GM12878 (cell line): ENCODE measurements around the gene CUL4A. TPM values are rescaled to one million over a fixed set of nuclear protein-coding genes. Genes with fewer than 3 reads are reported as not detected.

Experiments
- ATAC-seq: fragments of 200-7000 bp; cut with Tn5 transposase; 3 replicates; pipeline ENCODE4 v1.9.1; 2020; ENCODE audit warnings: mild to moderate bottlenecking, moderate library complexity
- BruUV-seq: library from RNA; stranded (reverse); fragments of 400-500 nt; replicated peaks from 2 replicates; lab custom pipeline; 2021; lab: Mats Ljungman, UMichigan
- CTCF ChIA-PET: fragments of 300-600 bp; sonication (Branson Sonifier 250); formaldehyde crosslinking; extraction: SDS; loops from one replicate; lab custom pipeline; 2021; ENCODE audit warnings: inconsistent platforms; lab: Yijun Ruan, JAX
- POLR2A ChIA-PET: fragments of 350-600 bp; formaldehyde crosslinking; extraction: SDS; loops from one replicate; lab custom pipeline; 2021; ENCODE audit warnings: inconsistent platforms; lab: Charles Lee
- RAD21 ChIA-PET: fragments of 300-600 bp; sonication (Branson Sonifier 250); formaldehyde crosslinking; loops from one replicate; lab custom pipeline; 2023; ENCODE audit warnings: antibody characterized with exemption; ENCODE audit not compliant: unreplicated experiment; lab: Charles Lee
- SMC1A ChIA-PET: fragments of 300-600 bp; sonication (Branson Sonifier 250); formaldehyde crosslinking; loops from one replicate; lab custom pipeline; 2023; ENCODE audit not compliant: unreplicated experiment, uncharacterized antibody; lab: Charles Lee
- DNase-seq: peaks from one replicate; pipeline ENCODE4 v3.0.0-alpha.2; 2011; ENCODE audit warnings: low read depth, low spot score
- FAIRE-seq: peaks from 3 replicates; lab custom pipeline; 2011; peaks lifted over from hg19 to GRCh38; lab: Jason Lieb, UNC
- H2AFZ ChIP-seq: 2 replicates; pipeline ENCODE4 v1.6.0; 2011; ENCODE audit warnings: low read depth, low read length, control low read depth; ENCODE audit not compliant: control insufficient read depth
- H3K27ac ChIP-seq: 2 replicates; pipeline ENCODE4 v1.5.1; 2011; ENCODE audit warnings: control low read depth; ENCODE audit not compliant: control insufficient read depth, insufficient read depth
- H3K27me3 ChIP-seq, 2 experiments: replicated peaks in 1 of 2; 2 replicates each; pipeline versions ENCODE4 v1.6.0 to v1.6.1; 2011; ENCODE audit warnings: low read length in 1 of 2; ENCODE audit not compliant: control insufficient read depth in 2 of 2, insufficient read depth in 2 of 2
- H3K36me3 ChIP-seq, 2 experiments: 2 replicates each; pipeline ENCODE4 v1.5.1; 2011; ENCODE audit warnings: low read length in 1 of 2; ENCODE audit not compliant: control insufficient read depth in 2 of 2, insufficient read depth in 2 of 2
- H3K4me1 ChIP-seq: 2 replicates; pipeline ENCODE4 v1.6.1; 2011; ENCODE audit warnings: mild to moderate bottlenecking, low read length, moderate library complexity, mixed read lengths; ENCODE audit not compliant: control insufficient read depth, insufficient read depth
- H3K4me2 ChIP-seq: 2 replicates; pipeline ENCODE4 v1.6.0; 2011; ENCODE audit warnings: control low read depth; ENCODE audit not compliant: control insufficient read depth, insufficient read depth
- H3K4me3 ChIP-seq: fragments of 200-600 bp; sonication (generic); 2 replicates; pipeline ENCODE4 v1.5.1; 2016
- H3K79me2 ChIP-seq: 2 replicates; pipeline ENCODE4 v1.6.0; 2011; ENCODE audit warnings: low read length; ENCODE audit not compliant: control insufficient read depth, insufficient read depth
- H3K9ac ChIP-seq: 2 replicates; pipeline ENCODE4 v1.8.0; 2011; ENCODE audit warnings: low read length, control low read depth, mixed read lengths; ENCODE audit not compliant: control insufficient read depth, insufficient read depth
- H3K9me3 ChIP-seq: replicated peaks from 3 replicates; pipeline ENCODE4 v1.5.1; 2011; ENCODE audit warnings: mild to moderate bottlenecking, low read length; ENCODE audit not compliant: control insufficient read depth, insufficient read depth
- H4K20me1 ChIP-seq: 2 replicates; pipeline ENCODE4 v1.6.0; 2011; ENCODE audit not compliant: control insufficient read depth, insufficient read depth
- BACH1 ChIP-seq: fragments of 450-650 bp; IDR thresholded peaks from 2 replicates; pipeline ENCODE4 v1.6.1; 2017; ENCODE audit warnings: mild to moderate bottlenecking, borderline replicate concordance
- CHD4 ChIP-seq: fragments of 200-600 bp; sonication (generic); IDR thresholded peaks from 2 replicates; pipeline ENCODE4 v1.6.1; 2016; ENCODE audit warnings: mild to moderate bottlenecking
- CREM ChIP-seq: IDR thresholded peaks from 2 replicates; pipeline ENCODE4 v1.6.1; 2014; ENCODE audit warnings: antibody characterized with exemption, low read depth
- IKZF1 ChIP-seq: fragments of 450-650 bp; conservative IDR thresholded peaks from 2 replicates; pipeline ENCODE4 v1.6.1; 2017; ENCODE audit warnings: antibody characterized with exemption, mild to moderate bottlenecking
- JUNB ChIP-seq: IDR thresholded peaks from 2 replicates; pipeline ENCODE4 v1.6.1; 2016; ENCODE audit warnings: antibody characterized with exemption, mild to moderate bottlenecking
- KDM1A ChIP-seq: fragments of 200-600 bp; sonication (generic); IDR thresholded peaks from 2 replicates; pipeline ENCODE4 v1.6.1; 2016; ENCODE audit warnings: borderline replicate concordance
- MTA2 ChIP-seq: fragments of 450-650 bp; IDR thresholded peaks from 2 replicates; pipeline ENCODE4 v1.6.1; 2016; ENCODE audit warnings: low read depth, mild to moderate bottlenecking, moderate library complexity
- NFYB ChIP-seq: IDR thresholded peaks from 2 replicates; pipeline ENCODE4 v1.6.1; 2011; ENCODE audit warnings: low read depth, mild to moderate bottlenecking, low read length, improper control_type of control experiment, moderate library complexity; ENCODE audit not compliant: insufficient read depth
- POLR2AphosphoS2 ChIP-seq: IDR thresholded peaks from 2 replicates; pipeline ENCODE4 v1.6.1; 2011; ENCODE audit warnings: low read depth, mild to moderate bottlenecking, low read length, improper control_type of control experiment, moderate library complexity
- POLR2AphosphoS5 ChIP-seq: IDR thresholded peaks from 2 replicates; pipeline ENCODE4 v1.6.1; 2011; ENCODE audit warnings: mild to moderate bottlenecking, low read length, inconsistent platforms
- RELA ChIP-seq: fragments of 450-650 bp; IDR thresholded peaks from 2 replicates; pipeline ENCODE4 v1.8.0; 2014; ENCODE audit warnings: borderline replicate concordance; ENCODE audit not compliant: partially characterized antibody
- SRF ChIP-seq, 2 experiments: IDR thresholded peaks; 2 replicates each; pipeline ENCODE4 v1.6.1; 2011; ENCODE audit warnings: low read depth in 2 of 2, low read length in 2 of 2, mild to moderate bottlenecking in 1 of 2, moderate library complexity in 1 of 2
- ZNF217 ChIP-seq: fragments of 450-650 bp; IDR thresholded peaks from 2 replicates; pipeline ENCODE4 v1.6.1; 2017; ENCODE audit warnings: antibody characterized with exemption, mild to moderate bottlenecking
- WGBS: methylation state at CpG from one replicate; pipeline ENCODE4 v1.1.6; 2016; ENCODE audit warnings: low lambda C conversion rate; ENCODE audit not compliant: insufficient replicate concordance, insufficient coverage; ENCODE audit errors: missing lambda C conversion rate; 5-methylcytosine and 5-hydroxymethylcytosine counted together
- in situ Hi-C: fragments of 300-500 bp; cut with MboI; formaldehyde crosslinking; loops from 9 replicates; pipeline ENCODE4 v1.14.3; 2018; ENCODE audit warnings: mixed read lengths
- intact Hi-C: fragments of 100-400 bp; cut with micrococcal nuclease; formaldehyde crosslinking; loops from one replicate; pipeline ENCODE4 v1.14.2; 2022; ENCODE audit not compliant: unreplicated experiment
- polyA plus RNA-seq, 11 experiments: library from polyadenylated mRNA; depleted of rRNA in 4 of 11; unstranded in 6 of 11; stranded (reverse) in 5 of 11; fragments of >200 nt; fragmentation: Nextera tagmentation in 4 of 11; fragmentation: Illumina TruSeq in 1 of 11; extraction: Ambion mirVana in 4 of 11; extraction: Trizol in 1 of 11; gene quantifications; 1 replicate in 1 of 11; 2 replicates in 10 of 11; pipeline versions ENCODE4 v1.2.1 to v1.2.3, GENCODE V29; 2011 to 2016; ENCODE audit warnings: inconsistent platforms in 2 of 11, missing spikeins in 2 of 11, low read depth in 1 of 11
- total RNA-seq, 4 experiments: library from RNA; depleted of rRNA in 3 of 4; stranded (reverse); fragments of >200 nt in 3 of 4; fragmentation: Illumina TruSeq in 1 of 4; extraction: Trizol in 1 of 4; gene quantifications; 2 replicates each; pipeline versions ENCODE4 v1.2.1 to v1.2.3, GENCODE V29; 2013 to 2021
- TF ChIP-seq, protein P1 (sequence below): IDR thresholded peaks from 2 replicates; pipeline ENCODE4 v1.6.1; 2011; ENCODE audit warnings: borderline replicate concordance, low read depth, mild to moderate bottlenecking, moderate library complexity, low read length; ENCODE audit not compliant: insufficient read depth, poor library complexity, severe bottlenecking
- TF ChIP-seq, protein P2 (sequence below): fragments of 450-650 bp; IDR thresholded peaks from 2 replicates; pipeline ENCODE4 v1.6.1; 2017; ENCODE audit warnings: mild to moderate bottlenecking

CUL4A gene
- total and polyA plus RNA-seq, 10 of the 15 experiments (the other 5 are each of a cell fraction or from before 2014, with no cell fraction given), result 19.7 to 74.3 (median 55.6) TPM

GRCh38 chr13:113167155-113167554, 42.3 kb upstream of the CUL4A start:
- Histone ChIP-seq H3K4me1 (no peaks in the 10 kb centered on the region), H3K9me3 (no peaks in the 10 kb centered on the region), H2AFZ (no peak overlapping the region), H3K9ac (no peak overlapping the region), H3K36me3 (peaks cover 0 to 6% of the 10 kb centered on the region in 2 experiments; a peak in 3 of 4 replicates), H3K27ac (no peak overlapping the region), H3K4me2 (no peak overlapping the region), H3K79me2 (no peaks in the 10 kb centered on the region), H4K20me1 (no peaks in the 10 kb centered on the region), H3K27me3 (no peaks in the 10 kb centered on the region), H3K4me3 (no peak overlapping the region)
- ChIA-PET SMC1A (no interaction called here), CTCF (no interaction called here), POLR2A (no interaction called here), RAD21 (no interaction called here)
- FAIRE-seq (no peak), ATAC-seq (no peak), DNase-seq (no peak)
- intact Hi-C loops, result no loop called here
- BruUV-seq, result no TSS peak
- in situ Hi-C loops, result no loop called here
- TF ChIP-seq, protein P1, sequence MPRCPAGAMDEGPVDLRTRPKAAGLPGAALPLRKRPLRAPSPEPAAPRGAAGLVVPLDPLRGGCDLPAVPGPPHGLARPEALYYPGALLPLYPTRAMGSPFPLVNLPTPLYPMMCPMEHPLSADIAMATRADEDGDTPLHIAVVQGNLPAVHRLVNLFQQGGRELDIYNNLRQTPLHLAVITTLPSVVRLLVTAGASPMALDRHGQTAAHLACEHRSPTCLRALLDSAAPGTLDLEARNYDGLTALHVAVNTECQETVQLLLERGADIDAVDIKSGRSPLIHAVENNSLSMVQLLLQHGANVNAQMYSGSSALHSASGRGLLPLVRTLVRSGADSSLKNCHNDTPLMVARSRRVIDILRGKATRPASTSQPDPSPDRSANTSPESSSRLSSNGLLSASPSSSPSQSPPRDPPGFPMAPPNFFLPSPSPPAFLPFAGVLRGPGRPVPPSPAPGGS, result no peak
- no peak for TF ChIP-seq KDM1A
- TF ChIP-seq IKZF1, result no peak
- TF ChIP-seq RELA, result no peak
- TF ChIP-seq BACH1, result no peak
- TF ChIP-seq CHD4, result no peak
- TF ChIP-seq SRF (IDR thresholded peaks at IDR 0.05; ENCODE audit: low read depth in 2 of 2, low read length in 2 of 2), result no peak
- TF ChIP-seq CREM, result no peak
- TF ChIP-seq JUNB, result no peak
- TF ChIP-seq MTA2, result no peak
- TF ChIP-seq, protein P2, sequence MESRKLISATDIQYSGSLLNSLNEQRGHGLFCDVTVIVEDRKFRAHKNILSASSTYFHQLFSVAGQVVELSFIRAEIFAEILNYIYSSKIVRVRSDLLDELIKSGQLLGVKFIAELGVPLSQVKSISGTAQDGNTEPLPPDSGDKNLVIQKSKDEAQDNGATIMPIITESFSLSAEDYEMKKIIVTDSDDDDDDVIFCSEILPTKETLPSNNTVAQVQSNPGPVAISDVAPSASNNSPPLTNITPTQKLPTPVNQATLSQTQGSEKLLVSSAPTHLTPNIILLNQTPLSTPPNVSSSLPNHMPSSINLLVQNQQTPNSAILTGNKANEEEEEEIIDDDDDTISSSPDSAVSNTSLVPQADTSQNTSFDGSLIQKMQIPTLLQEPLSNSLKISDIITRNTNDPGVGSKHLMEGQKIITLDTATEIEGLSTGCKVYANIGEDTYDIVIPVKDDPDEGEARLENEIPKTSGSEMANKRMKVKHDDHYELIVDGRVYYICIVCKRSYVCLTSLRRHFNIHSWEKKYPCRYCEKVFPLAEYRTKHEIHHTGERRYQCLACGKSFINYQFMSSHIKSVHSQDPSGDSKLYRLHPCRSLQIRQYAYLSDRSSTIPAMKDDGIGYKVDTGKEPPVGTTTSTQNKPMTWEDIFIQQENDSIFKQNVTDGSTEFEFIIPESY, result no peak
- TF ChIP-seq ZNF217, result no peak
- TF ChIP-seq POLR2AphosphoS5, result no peak
- no peak for TF ChIP-seq NFYB
- TF ChIP-seq POLR2AphosphoS2, result no peak
- 99% methylated on average over 10 of the region's 10 CpGs for WGBS
